ENCODE measurements around the gene RAPGEF3.

The RAPGEF3 gene

DNA sequence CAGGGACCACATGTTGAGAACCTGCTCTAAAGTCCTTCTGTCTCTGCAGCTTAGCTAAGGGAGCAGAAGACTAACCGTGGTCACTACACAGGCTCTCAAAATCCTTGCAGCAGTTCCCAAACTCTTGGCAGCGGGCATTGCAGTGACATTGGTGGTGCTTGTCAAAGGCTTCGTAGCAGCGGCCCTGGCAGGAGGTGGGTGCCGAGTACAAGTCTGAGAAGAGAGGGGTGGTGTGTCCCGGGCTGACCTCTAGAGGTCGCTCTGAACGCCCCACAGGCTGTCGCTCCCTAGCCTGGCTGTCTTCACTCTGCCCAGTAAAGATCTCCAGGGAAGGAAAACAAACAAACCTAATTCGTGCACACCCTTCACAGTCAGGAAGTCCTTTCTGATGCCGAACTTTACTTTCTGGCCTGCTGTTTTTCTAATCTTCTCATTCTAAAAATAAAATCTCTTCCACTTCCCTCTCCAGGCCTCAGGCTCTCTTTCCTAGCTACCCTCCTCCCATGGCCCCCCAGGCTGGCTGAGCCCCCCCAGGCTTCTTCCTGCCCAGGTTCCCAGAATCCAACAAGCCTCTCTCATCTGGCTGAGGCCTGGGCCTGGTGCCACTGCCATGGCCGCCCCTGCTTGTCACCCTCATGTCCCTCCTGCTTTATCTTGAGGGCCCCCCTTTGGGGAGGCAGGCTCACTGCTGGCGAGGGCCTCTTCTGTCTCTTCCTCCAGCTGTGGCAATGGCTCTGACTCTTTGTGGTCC lies 41.1 kb downstream of the RAPGEF3 start:
- DNase-seq = peak; percentile 69 to 80 (median 72)

DNA sequence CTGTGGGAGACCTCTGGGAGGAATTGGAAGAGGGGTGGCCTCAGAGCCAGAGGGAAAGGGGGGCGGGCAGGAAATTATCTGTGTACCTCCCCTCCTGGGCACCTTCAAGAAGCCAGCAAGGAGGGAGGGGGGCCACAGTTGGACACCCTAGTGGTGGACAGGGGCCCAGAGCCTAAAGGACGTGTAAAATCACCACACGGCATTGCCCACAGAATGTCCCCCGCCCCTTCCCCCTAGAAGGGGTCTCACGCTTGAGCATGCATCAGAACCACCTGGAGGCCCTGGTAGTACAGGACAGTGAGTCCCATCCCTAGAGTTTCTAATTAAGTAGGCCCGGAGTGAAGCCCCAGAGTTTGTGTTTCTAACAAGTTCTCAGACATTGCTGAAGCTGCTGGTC lies 41.6 kb downstream of the RAPGEF3 start:
- DNase-seq = no peak

DNA sequence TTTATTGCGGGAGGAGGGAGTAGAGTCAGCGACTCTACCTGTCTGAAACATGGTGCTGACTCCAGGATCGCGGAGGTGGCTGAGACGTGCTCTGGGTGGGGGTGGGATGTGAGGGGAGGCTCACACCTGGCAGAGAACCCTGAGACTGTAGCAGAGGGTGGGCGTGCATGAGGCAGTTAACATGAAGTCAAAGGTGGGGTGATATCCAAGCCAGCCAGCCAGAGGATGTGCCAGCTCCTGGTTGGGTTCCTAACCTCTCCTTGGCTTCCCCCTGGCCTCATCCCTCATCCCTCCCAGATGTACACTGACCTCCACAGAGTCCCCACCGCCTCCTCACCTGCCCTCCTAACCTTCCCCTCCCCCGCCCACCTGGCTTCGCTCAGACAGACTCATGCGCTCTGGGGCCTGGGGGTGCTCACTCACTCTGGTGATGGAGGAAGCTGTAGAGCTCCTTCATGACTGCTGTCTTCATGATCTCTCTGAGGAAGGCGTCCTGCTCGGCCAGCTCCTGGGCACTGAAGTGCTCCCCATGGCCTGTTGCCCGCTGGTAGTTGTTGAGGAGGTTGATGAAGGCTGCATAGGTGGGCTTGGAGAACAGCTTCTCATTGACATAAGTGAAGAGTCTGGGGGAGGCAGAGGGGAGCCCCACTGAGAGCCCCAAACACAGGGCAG lies 42.7 kb downstream of the RAPGEF3 start:
- no peak for DNase-seq

DNA sequence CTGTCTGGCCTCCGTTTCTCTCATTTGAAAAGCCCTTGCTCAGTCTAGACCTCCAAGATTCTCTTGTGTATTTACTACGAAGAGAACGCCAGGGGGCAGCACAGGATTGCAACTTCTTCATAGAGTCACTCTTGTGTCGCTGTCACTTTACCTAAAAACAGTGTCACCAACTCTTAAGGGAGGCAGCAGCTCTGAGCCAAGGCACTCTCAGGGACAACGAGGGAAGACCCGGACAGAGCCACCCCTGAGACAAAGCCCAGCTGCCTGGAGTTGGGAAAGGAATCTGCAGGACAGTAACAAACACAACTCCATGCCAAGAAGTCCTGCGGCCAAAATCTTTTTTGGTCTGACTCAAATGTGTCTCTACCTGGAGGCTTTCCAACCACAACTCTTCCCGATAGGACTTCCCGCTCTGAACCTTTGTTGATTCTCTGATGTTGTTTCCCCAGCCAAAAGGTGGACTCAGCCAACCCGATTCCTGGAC lies 43.2 kb downstream of the RAPGEF3 start:
- peak; percentile 90 to 93 (median 92) for DNase-seq

DNA sequence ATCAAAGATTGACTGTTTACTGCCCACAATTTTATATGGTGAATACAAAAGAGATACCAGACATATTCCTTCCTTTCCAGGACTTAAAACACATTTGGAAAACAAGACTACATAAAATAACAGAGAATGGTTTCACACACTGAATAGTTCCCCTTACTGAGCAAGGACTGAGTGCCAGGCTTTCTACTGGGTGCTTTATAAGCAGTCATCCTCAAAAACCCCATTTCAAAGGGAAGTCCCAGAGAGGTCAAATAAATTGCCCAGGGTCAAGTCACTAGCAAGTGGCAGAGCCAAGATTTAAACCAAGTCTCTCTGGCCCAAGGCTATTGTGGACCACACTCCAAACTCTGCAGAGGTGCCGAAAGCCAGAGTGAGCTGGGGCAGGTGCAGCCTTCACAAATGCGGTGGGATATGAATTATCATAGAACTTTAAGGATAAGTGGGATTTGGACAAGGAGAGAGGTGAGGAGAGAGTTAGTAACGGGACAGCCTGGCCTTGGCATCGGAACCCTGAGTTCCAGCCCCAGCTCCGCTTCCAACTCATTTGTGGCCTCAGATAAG lies 43.8 kb downstream of the RAPGEF3 start:
- DNase-seq = peak; percentile 82 to 92 (median 90)

DNA sequence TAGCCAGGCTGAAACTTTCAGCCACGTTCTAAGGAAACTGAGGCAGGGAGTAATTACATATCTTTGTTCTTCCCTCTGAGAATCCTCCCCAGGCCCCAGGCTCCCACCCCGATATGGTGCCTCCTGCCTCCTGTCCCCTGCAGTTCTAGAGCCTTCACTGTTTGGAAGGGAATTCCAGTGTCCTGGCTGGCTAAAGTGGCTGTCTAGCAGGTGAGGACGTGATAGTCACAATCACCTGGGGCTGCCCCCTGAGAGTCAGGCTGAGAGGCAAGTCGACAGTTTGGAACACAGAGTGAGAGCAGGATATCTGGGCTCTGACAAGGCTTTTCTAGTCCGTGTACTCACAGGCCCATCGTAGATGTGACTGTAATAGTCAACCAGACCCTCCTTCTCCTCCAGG lies 46.5 kb downstream of the RAPGEF3 start:
- DNase-seq = no peak

DNA sequence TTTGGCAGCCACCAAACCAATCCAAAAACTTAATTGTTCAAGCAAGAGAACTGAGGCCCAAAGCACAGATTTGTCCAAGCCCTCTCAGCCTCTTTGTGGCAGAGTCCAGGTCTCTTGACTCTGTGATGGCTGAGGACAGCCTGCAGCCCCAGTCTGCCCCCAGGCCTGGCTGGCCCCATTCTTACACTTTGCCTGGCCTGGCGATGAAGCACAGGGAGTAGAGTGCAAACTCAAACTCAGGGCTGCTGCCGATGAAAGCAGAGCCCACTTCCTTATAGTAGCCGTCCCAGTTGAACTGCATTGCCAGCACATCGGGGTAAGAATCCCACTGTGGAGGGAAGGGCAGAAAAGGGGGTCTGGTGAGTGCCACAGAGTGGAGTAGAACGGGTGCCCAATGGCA lies 47.2 kb downstream of the RAPGEF3 start:
- DNase-seq = no peak

DNA sequence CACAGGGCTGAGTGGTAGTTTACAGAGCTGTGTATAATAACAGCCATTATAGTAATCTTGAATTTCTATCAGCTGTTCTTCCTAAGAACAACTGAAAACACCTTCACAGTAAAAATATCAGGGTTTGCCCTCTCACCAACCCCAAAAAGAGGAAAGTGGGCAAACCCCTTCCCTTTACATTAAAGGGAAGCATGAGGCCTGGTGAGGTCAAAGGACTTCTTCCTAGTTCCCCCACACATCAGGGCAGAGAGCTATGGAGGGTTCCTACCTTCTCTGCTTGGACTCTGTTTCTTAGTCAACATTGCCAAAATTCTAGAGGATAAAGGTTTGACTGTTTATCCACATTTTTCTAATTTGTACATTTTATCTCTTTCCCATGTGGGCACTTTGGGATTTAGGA lies 48.4 kb downstream of the RAPGEF3 start:
- peak; percentile 67 to 75 (median 70) for DNase-seq

DNA sequence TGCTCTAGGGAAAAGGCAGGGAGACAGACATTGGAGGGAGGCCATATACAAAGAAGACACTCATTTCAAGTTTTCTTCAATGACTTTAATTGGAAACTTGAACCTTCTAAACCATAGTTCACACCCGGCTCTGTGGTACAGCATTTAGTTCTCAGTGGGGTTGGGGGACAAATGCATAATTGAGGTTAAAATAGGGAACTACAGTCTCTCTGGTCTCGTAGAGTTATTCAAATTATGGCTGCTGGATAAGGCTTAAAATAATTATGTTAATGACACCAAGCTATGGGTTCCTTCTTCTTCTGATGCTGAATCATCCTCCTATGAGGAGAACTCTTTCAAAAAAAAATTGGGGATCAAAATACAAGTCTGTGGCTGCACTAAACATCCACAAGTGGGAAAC lies 49.0 kb downstream of the RAPGEF3 start:
- DNase-seq = no peak

DNA sequence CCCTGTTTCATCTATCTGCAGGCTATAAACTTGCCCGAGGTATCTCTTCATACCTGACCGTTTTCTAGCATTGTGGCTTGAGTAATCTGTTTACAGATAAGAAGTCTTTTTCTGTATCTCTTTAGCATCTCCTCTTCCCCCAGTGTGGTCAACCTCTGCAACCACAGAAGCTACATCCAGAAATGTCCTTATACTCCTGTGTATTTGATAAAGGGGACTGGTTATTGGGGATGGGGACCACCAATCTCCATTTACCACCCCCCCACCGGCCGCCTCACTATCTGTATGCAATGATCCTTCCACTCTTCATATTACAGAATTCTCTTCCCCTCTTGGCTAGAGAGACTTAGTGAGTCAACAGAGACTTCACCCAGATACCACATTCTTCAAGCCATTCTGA lies 49.4 kb downstream of the RAPGEF3 start:
- DNase-seq = no peak

DNA sequence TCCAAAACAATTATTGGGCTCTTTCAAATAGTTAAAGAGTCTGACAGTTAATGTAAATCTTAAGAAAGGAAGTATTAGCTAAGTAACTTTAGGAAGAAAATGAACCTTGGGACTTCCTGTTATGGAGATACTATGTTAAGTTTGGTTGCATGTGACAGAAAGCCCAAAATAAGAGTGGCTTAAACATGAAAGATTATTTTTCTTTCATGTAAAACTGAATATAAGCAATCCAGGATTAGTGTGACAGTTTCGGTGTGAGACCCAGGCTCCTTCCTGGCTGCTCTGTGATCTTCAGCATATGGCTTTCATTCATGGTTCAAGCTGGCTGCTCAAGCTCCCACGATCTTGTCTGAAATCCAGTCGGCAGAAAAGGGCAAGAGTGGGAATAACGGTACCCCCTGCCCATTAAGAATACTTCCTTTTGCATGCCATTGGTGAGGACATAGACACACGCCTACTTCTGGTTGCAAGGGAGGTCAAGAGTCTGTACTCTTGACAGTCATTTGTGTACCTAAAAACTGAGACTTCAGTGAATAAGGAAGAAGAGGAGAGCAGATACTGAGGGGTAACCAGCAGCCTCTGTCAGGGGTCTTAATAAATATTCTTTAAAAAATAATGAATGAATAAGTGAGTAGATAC lies 50.7 kb downstream of the RAPGEF3 start:
- DNase-seq = no peak

DNA sequence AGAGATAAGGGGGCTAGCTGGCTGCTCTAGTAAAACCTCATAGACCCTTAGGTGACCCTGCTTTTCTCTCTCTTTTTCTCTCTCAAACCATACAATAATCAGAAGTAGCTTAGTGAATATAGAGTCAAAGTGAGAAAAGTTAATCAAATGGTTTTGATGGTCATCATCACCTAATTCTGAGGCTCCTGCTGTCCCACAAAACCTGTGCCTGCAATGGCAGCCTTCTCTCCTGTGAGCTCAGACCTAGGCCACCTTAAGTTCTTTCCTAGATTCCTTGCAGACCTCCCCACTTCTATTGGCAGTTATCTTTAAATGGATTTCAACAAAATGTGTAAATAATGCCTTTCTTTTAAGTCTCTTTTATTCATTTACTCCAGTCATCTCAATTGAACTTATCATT lies 51.3 kb downstream of the RAPGEF3 start:
- DNase-seq = no peak

DNA sequence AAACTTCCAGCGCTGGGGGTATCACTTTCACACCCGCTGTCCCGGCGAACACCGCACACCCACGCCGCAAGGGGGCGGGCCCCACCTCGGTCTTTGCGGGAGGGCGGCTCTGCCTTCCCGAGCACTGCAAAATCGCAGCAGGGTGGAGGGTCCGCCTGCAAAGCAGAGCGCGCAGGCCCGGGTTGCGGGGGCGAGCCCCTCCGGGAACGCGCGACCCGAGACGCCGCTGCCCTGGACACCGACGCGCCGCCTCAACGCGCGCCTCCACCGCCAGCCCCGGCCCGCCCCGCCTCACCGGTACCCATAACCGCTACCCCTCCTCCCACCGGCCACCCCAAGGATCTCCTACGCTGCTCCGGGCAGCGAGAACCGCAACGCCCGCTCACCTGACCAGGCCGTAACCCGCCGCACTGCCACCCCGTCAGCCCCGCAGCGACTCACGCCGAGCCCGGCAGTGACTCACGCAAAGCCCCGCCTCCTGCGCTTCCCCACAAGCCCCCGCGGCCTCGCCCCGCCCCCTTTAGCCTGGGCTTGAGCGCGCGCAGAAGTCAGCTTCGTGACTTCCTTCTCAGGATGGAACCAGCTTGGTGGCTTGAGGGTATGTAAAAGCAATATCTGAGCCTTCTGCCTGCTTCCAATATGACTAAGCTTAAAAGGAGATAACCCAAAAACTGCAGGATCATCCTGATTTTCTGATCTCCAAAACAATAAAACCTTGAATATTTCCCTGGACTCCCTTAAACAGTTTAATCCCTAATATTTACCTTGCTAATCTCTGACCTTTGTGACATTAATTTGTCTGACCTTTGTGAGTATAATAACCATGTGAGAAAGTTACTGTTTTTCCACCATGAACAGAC lies 52.9 kb downstream of the RAPGEF3 start, which contains the start of gene RPAP3:
TSS of gene RPAP3 (minus strand) at position 465 of the 860 bp plus-strand sequence. CDS start 3,190 bp downstream, outside the sequence.
- DNase-seq = peak; percentile 96 to 100 (median 99)

DNA sequence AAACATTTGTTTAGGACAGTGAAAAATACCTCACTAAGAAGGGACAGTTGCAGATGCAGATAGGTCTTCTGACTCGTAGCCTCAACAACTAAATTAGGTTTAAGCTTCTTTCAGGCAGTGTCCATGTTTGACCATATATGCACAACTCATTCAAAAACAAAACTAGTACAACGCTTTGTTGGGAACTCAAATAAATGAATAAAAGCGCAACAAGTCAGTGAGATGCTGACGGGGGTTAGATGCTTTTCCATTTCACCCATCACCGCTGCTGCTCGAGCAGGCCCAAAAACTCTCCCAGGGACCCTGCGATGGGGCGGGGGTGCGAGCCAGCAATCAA lies 53.5 kb downstream of the RAPGEF3 start:
- DNase-seq = no peak

DNA sequence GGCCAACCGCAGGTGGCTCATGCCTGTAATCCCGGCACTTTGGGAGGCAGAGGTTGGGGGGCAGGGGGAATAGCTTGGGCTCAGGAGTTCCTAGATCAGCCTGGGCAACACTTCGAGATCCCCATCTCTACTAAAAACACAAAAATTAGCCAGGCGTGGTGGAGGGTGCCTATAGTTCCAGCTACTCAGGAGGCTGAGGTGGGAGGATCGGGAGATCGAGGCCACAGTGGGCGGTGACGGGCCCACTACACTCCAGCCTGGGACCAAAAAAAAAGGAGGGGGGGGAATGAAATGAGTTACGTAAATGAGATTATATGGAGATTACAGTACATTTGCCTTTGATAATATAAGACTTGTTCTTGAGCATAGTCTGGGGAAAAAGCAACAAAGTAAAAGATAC lies 54.0 kb downstream of the RAPGEF3 start:
- no peak for DNase-seq

DNA sequence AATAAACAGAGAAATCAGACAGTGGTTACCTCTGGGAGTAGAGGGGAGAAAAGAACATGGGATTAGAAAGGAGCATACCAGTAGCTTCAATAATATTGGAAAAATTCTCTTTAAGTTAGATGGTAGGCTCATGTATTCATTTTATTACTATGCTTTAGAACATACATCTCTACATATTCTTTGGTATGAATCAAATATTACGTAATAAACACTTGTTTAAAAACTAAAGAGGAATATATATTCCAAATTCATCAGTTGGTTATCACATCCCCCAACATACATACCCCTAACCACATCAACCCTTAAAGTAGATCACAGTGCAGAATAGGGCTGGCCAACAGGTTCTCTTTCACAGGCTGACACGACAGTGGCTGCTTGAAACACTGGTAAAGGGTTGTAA lies 58.4 kb downstream of the RAPGEF3 start:
- no peak for DNase-seq

DNA sequence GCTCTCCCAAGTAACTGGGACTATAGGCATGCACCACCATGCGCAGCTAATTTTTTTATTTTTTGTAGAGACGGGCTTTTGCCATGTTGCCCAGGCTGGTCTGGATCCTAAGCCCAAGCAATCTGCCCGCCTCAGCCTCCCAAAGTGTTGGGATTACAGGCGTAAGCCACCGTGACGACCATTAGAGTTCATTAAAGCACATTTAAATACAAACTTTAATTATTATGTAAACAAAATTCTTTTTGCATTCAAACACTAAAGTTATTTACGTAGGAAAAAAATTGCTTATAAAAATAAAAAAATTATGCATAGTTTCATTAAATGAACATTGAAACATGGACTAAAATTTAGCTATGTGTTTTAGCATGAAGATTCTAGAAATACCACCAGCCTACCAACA lies 60.0 kb downstream of the RAPGEF3 start:
- no peak for DNase-seq

DNA sequence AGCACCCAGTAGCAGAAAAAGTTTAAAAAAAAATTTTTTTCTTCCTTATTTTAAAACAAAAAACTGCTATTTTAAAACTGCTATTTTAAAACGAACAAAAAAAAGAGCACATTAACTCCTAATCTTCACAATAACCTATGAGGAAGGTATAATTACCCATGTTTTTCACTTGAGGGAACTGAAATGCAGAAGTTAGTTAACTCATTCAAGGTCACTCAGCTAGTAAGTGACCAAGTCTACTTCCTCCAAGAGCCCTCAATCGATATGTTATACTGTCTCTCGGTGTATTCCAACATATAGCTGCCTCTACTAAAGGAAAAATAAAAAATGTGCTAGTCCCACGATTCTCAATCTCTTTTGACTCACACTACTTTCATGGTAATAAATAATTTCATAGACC lies 60.6 kb downstream of the RAPGEF3 start:
- DNase-seq = peak in 2 of 3 donors; percentile 48 to 53

DNA sequence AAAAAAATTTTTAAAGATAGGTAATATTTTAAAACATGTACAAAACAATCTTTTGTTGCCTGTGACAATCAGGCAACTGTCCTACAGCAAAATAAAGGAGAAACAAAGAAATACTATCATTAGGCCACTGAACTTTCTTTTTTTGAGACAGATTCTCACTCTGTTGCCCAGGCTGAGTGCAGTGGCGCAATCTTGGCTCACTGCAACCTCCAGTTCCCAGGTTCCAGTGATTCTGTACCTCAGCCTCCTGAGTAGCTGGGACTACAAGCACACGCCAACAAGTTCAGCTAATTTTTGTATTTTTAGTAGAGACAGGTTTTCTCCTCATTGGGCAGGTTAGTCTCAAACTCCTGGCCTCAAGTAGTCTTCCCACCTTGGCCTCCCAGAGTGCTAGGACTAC lies 69.5 kb downstream of the RAPGEF3 start:
- no peak for DNase-seq

DNA sequence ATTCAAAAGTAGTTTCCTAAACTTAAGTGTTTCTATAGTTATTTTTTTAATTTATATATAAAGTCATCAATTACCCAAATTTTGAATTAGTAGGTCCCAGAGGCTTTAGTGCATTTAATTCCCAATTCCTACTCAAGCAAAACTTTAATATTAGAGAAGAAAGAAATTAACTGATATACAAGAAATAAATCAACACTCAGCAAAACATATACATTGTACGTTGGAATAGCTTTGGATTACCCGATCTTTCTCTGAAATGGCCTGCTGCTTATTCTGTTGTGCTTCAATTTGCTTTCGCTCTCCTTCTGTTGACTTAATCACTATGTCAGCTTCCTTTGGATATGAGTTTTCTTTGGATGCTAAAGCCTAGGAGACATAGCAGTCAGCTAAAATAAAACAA lies 71.0 kb downstream of the RAPGEF3 start:
- DNase-seq = no peak

DNA sequence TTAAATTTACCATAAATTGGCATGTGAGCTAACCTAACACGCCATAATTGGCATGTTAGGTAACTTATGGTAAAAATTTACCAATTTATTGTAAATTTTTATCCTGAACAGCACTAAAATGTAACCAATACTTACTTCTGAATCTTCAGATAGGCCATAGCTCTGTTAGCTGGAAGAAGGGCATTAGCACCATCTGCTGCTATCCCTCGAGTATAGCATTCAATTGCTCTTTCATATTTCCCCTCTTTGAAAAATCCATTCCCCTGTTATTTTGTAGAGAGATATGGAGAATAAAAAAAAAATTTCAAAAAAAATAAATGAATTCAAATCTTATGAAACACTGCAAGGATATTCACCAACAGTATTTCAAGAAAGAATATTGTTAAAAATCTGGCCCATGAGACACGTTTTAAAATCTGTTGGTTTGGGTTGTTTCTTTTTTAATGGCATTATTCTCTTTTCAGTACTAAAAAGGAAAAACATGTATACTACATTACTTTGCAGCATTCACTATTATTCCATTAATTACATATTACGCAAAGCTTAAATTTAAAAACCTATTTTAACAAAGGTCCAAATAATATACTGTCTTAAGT lies 71.9 kb downstream of the RAPGEF3 start:
- DNase-seq = peak; percentile 44 to 62 (median 58)
